Vagina (tissue), 2 donors: ENCODE results near the gene CDKL1. TPM values are rescaled to one million over a fixed set of nuclear protein-coding genes. Genes with fewer than 3 reads are reported as not detected.

Experiments
- DNase-seq, 2 donors: peaks; one replicate each; pipeline ENCODE4 v3.0.0-alpha.2; 2017; ENCODE audit errors: extremely low spot score in 2 of 2
- H3K27ac ChIP-seq: fragments of 200-600 bp; sonication (generic); one replicate; pipeline ENCODE4 v1.5.1; 2019
- H3K27me3 ChIP-seq: fragments of 200-600 bp; sonication (generic); one replicate; pipeline ENCODE4 v1.5.1; 2019
- H3K36me3 ChIP-seq, 2 donors: fragments of 200-600 bp; sonication (generic); one replicate each; pipeline ENCODE4 v1.5.1; 2017 to 2019
- H3K4me1 ChIP-seq: fragments of 200-600 bp; sonication (generic); one replicate; pipeline ENCODE4 v1.5.1; 2019
- H3K4me3 ChIP-seq, 2 donors: fragments of 200-600 bp; sonication (generic); 1 replicate in 1 of 2; 2 replicates in 1 of 2; pipeline ENCODE4 v1.5.1; 2016 to 2019
- H3K9me3 ChIP-seq: fragments of 200-600 bp; sonication (generic); one replicate; pipeline ENCODE4 v1.5.1; 2019
- CTCF ChIP-seq, 3 experiments: fragments of 450-650 bp in 2 of 3; fragments of 200-600 bp in 1 of 3; sonication (generic) in 1 of 3; IDR thresholded peaks; one replicate each; pipeline ENCODE4 v1.5.1; 2017 to 2019; ENCODE audit warnings: antibody characterized with exemption in 3 of 3, mild to moderate bottlenecking in 2 of 3, moderate library complexity in 2 of 3
- POLR2A ChIP-seq, 2 donors: fragments of 450-650 bp; IDR thresholded peaks; one replicate each; pipeline ENCODE4 v1.6.1; 2017; ENCODE audit warnings: antibody characterized with exemption in 2 of 2, mild to moderate bottlenecking in 2 of 2, moderate library complexity in 2 of 2
- POLR2AphosphoS5 ChIP-seq, 2 donors: sonication (generic); formaldehyde crosslinking; IDR thresholded peaks; one replicate each; pipeline ENCODE4 v1.9.0; 2017; ENCODE audit warnings: antibody characterized with exemption in 2 of 2, mild to moderate bottlenecking in 2 of 2, low read depth in 1 of 2; ENCODE audit not compliant: insufficient read depth in 1 of 2
- intact Hi-C: fragments of 100-400 bp; cut with DNase I; formaldehyde crosslinking; loops from one replicate; pipeline ENCODE4 v1.15.1; 2023
- microRNA-seq: library from miRNA; unstranded; fragments of <30 nt; microRNA quantifications from one replicate; pipeline ENCODE4, GENCODE V29; 2017; ENCODE audit warnings: borderline number of aligned reads, borderline replicate concordance
- small RNA-seq: library from RNA; depleted of rRNA; stranded (forward); fragments of <200 nt; gene quantifications from one replicate; pipeline ENCODE3, GENCODE V24; 2016
- total RNA-seq: library from RNA; depleted of rRNA; stranded (reverse); fragments of >200 nt; gene quantifications from one replicate; pipeline ENCODE4 v1.2.3, GENCODE V29; 2016

The CDKL1 gene
- total RNA-seq, 1 donor from 2014 or later: 30.7 TPM

- TF ChIP-seq CTCF (IDR thresholded peaks at IDR 0.05): no peak
- TF ChIP-seq POLR2A (IDR thresholded peaks at IDR 0.05): no peak
- no peak for TF ChIP-seq POLR2AphosphoS5 (IDR thresholded peaks at IDR 0.05; ENCODE audit: insufficient read depth in 1 of 2, low read depth in 1 of 2)
- Histone ChIP-seq H3K27ac (no peak overlapping the region), H3K36me3 (no peaks in the 10 kb centered on the region), H3K27me3 (no peaks in the 10 kb centered on the region), H3K4me3 (no peak overlapping the region), H3K9me3 (no peaks in the 10 kb centered on the region), H3K4me1 (no peaks in the 10 kb centered on the region)
- intact Hi-C loops: no loop called here
- no peak for DNase-seq
Measured at GRCh38 chr14:50285861-50286260, 110.8 kb downstream of the CDKL1 start.

Small RNAs within 50 kb of the gene (microRNA-seq; reads per million reads assigned to microRNA genes)
- gene MIR4504: not detected

Small RNAs within 50 kb of the gene (small RNA-seq; reads per million reads assigned to genes)
- not detected for gene MIR4504

Other genes with a start within 250 kb of the CDKL1 start
- gene SOS2, start 165.3 kb downstream of the CDKL1 start, total RNA-seq: 23.8 TPM
- gene L2HGDH, start 84.7 kb downstream of the CDKL1 start, total RNA-seq: 5.6 TPM
- gene DMAC2L, start 84.6 kb downstream of the CDKL1 start, total RNA-seq: 31.4 TPM
- gene MAP4K5, start 135.7 kb upstream of the CDKL1 start, total RNA-seq: 158 TPM
- gene ATL1, start 163.3 kb upstream of the CDKL1 start, total RNA-seq: 6.9 TPM